NCI-H2029 treated with DMSO at 0.1 percent for 48 hours (cell line): ENCODE results near the gene PARM1.

Source experiments
- DNase-seq: peaks from one replicate; lab custom pipeline; 2025; lab: John Stamatoyannopoulos, UW

Gene PARM1

GRCh38 chr4:75087416-75087815, 154.5 kb downstream of the PARM1 start:
- no peak for DNase-seq

GRCh38 chr4:75087865-75088264, 154.9 kb downstream of the PARM1 start:
- DNase-seq = no peak

- DNase-seq = no peak
Observed at GRCh38 chr4:75089206-75089605, 156.3 kb downstream of the PARM1 start.

GRCh38 chr4:75099321-75099720, 166.4 kb downstream of the PARM1 start:
- DNase-seq = peak; percentile 66
